A673 (cell line): ENCODE data around the gene VSIG2.

Experiments
- CTCF ChIP-seq: fragments of 300-800, 200-600 bp; sonication (generic); conservative IDR thresholded peaks from 2 replicates; pipeline ENCODE4 v1.5.1; 2017; ENCODE audit warnings: low read depth, mild to moderate bottlenecking, antibody characterized with exemption, low read length, moderate library complexity, mixed read lengths
- EZH2 ChIP-seq: fragments of 200-600 bp; sonication (generic); IDR thresholded peaks from 2 replicates; pipeline ENCODE4 v1.6.1; 2017; ENCODE audit warnings: borderline replicate concordance, low read depth, mild to moderate bottlenecking, mixed read lengths, antibody characterized with exemption, low read length; ENCODE audit not compliant: poor library complexity, severe bottlenecking

DNA sequence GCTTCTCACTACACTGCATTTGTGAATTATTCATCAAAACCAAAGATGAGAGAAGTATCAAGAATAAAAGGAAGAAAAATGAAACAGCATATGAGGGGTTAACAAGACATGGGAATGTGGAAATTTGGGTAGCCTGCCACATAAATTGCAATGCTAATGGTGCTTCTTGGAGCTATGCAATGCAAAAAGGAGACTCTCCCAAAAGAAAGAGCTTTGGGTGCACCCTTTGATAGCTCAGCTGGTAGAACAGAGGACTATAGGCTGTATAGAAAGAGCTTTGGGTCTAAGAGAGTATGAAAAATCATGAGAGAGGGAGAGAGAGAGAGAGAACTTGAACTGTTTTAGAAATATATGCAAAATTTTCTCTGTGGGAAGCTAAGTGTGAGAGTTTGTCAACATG is 52.0 kb downstream of the VSIG2 start:
- TF ChIP-seq CTCF (no peak), EZH2 (no peak)
